Activated effector memory CD4-positive, alpha-beta T cell treated with Interleukin-2 at 50 U/mL for 16 hours (primary cell): ENCODE results near the gene UNC5B.
"Not testable (repeated sequence)": the region's sequence is repeated elsewhere in the genome, so short reads cannot be mapped to it uniquely, and the experiment has no call there.

ENCODE experiments used
- DNase-seq: peaks from one replicate; pipeline ENCODE4 v3.0.0-alpha.2; 2020

UNC5B gene

DNA sequence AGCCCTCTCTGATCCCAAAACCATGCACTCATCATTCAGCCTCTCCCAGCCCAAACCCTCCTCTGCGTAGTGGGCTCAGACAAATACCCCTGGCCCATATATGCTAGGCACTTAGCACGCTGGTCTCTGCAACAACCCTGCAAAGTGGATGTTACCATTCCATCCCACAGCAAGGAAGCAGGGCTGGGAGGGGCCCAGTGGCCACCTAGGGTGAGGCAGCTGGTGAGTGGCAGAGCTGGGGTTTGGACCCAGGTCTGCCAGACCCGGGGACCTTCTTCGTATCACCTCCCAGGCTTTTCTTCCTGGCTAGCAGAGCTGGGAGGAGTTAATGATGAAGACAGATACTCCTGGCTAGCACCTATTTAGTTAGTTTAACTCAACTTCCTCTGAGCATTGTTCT lies 73.6 kb downstream of the UNC5B start:
- no peak for DNase-seq

DNA sequence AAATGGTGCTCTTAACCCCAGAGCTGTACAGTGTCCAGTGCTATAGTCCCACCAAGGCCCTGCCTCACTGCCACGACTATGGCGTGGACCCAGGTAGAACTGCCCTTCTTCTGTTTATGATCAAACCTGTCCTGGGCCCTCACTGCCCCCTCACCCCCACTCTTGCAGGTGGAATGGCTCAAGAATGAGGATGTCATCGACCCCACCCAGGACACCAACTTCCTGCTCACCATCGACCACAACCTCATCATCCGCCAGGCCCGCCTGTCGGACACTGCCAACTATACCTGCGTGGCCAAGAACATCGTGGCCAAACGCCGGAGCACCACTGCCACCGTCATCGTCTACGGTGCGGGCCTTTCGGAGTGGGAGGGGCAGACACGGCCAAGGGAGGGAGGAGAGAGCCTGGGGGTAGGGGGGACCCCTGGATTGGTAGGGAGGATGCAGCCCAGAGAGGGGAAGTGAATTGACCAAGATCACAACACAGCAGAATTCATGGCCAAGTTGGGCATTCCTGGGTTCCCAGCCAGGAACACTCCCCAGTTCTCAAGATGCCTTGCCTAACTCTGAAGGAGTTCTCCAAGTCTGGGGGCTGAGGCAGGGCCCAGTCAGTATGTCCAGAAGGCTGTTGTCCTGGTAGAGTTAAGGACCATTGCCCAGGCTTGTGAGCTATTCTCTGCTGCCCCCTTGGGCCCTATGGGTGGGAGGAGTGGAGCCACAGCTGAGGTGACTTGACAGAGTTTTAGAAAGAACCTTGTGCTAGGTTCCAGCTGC lies 74.3 kb downstream of the UNC5B start:
- DNase-seq = no peak

DNA sequence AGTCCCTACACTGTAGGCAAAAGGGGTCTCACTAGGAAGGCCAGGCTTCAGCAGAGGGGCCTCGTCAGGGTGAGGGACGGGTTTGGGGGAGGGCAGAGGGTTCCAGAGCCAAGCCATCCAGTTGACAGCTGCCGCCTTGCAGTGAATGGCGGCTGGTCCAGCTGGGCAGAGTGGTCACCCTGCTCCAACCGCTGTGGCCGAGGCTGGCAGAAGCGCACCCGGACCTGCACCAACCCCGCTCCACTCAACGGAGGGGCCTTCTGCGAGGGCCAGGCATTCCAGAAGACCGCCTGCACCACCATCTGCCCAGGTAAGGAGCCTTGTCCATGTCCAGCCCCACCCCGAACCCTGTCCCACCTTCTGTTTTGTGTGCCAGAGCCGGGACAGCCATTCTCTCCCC lies 75.1 kb downstream of the UNC5B start:
- DNase-seq = no peak

DNA sequence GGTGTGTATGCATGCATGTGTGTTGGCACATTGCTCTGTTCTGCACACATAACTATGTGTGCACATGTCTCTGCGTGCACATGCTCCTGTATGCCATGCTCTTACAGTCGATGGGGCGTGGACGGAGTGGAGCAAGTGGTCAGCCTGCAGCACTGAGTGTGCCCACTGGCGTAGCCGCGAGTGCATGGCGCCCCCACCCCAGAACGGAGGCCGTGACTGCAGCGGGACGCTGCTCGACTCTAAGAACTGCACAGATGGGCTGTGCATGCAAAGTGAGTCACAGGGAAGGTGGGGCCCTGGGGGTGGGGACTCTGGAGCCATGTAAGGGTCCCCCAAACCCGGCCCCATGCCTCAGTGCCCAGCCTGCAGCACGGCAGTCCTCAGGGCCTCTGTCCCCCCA lies 76.1 kb downstream of the UNC5B start:
- DNase-seq = no peak

DNA sequence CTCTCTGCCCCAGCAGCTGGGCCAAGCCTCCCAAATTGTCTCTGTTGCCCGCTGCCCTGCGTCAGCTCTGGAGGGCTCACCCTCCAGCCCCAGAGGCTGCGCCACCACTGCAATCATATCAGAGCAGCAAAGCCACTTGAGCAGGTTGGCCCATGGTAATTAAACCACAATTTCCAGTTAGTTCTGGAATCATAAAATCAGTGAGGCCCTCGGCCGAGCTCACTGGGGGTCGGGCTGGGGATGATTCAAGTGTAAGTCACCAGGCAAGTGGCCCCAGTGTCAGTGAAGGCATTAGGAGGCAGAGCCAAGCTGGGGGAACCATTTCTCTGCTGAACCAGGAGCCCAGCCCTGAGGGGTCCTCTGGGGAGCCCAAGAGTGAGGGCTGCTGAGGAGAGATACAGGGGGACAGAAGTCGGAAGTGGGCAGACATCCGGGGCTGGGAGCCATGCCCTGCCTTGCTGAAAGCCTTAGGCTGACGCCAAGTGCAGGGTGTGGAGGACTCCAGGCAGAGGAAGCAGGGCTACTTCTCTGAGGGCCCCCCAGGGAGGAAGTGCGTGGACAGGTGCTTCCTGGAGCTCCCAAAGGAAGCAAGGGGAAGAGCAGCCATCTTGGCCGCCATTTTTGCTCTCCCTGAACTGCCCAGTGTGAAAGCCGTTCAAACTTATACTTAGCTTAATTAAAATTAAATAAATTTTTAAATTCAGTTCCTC lies 77.2 kb downstream of the UNC5B start:
- DNase-seq = no peak

DNA sequence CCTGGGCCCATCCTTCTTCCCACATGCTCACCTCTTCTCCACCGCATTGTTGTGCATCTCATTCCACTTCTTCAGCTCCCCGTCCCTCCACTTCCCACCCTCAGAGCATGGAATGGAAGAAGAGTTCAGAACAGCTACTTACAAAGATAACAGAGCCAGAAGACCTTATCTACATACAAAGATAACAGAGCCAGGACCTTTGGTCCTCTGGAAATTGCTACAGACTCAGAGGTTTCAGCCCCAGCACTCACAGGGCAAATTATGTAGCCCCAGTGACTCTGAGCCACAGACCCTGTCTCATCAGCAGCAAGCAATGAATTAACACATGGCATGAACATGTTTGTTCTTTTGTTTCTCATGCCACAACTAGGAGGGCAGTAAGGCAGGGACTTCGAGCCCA lies 78.0 kb downstream of the UNC5B start:
- DNase-seq = no peak

DNA sequence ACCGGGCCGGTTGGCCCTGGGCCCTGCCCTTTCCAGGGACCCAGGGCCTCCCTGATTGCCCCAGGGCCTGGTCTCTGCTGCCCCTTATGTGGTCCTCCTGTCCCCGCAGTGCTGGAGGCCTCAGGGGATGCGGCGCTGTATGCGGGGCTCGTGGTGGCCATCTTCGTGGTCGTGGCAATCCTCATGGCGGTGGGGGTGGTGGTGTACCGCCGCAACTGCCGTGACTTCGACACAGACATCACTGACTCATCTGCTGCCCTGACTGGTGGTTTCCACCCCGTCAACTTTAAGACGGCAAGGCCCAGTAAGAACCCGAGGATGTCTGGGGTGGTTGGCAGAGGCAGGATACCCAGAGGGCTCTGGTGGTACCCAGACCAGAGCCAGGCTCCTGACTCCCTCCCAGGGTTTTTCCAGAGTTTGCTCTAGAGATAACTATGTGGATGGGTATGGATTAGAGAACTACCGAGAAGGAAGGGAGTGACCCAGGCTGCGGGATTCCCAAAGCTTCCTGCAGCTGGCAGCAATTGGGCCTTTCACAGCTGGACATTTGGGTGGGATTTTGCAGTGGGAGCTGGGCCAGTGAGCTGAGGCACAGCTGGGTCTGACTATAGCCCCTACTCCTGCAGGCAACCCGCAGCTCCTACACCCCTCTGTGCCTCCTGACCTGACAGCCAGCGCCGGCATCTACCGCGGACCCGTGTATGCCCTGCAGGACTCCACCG lies 78.6 kb downstream of the UNC5B start:
- no peak for DNase-seq

DNA sequence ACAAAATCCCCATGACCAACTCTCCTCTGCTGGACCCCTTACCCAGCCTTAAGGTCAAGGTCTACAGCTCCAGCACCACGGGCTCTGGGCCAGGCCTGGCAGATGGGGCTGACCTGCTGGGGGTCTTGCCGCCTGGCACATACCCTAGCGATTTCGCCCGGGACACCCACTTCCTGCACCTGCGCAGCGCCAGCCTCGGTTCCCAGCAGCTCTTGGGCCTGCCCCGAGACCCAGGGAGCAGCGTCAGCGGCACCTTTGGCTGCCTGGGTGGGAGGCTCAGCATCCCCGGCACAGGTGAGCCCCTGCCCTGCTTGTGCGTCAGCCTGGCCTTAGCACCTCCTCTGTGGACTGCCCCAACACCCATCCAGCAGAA lies 79.1 kb downstream of the UNC5B start:
- no peak for DNase-seq

DNA sequence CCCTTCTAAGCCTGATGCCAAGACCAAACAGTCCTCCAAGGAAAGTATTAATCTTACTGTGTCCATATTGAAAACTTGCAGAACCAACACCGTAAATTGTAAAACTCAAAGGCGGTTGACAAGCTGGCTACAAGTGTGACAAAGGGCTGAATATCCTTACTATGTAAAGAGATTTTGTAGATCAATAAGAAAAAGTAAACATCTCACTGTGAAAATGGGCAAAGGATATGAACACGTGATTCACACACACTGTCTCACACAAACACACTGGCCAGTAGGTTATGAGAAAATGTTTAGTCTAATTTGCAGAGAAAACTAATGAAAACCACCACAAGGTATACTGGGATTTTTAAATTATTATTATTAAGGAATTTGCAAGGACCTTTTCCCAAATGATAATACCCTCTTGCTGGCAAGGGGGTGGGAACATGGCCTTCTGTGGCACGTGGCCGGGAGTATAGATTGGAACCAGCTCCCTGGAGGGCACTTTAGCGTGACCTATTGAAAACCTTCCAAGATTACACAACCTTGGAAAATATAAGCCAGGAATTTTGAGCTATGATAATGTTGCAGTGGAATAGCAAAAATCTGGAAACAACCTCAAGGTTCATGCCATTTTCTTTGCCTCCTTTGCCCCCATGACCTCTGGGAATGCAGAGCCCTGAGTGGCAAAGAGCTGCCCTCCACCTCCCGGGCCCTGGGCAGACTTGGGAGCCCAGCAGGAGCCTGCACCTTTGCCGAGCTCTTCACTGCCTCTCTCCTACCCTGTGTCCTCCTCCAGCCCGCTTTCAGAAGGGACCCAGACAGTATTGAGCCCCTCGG lies 80.5 kb downstream of the UNC5B start:
- DNase-seq = no peak

DNA sequence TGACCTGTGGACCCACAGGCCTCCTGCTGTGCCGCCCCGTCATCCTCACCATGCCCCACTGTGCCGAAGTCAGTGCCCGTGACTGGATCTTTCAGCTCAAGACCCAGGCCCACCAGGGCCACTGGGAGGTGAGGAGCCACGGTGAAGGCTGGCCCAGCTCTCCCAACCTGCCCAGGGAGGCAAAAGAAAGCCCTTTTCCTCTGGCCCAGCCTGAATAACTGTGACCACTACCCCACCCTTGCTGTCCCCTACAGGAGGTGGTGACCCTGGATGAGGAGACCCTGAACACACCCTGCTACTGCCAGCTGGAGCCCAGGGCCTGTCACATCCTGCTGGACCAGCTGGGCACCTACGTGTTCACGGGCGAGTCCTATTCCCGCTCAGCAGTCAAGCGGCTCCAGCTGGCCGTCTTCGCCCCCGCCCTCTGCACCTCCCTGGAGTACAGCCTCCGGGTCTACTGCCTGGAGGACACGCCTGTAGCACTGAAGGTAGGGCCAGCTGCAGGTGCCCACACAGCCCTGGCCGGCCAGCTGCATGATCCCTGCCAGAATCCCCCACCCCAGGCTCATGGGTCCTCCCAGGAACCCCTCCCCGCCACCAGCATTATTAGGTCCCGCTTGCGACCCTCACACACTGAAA lies 81.2 kb downstream of the UNC5B start:
- no peak for DNase-seq

DNA sequence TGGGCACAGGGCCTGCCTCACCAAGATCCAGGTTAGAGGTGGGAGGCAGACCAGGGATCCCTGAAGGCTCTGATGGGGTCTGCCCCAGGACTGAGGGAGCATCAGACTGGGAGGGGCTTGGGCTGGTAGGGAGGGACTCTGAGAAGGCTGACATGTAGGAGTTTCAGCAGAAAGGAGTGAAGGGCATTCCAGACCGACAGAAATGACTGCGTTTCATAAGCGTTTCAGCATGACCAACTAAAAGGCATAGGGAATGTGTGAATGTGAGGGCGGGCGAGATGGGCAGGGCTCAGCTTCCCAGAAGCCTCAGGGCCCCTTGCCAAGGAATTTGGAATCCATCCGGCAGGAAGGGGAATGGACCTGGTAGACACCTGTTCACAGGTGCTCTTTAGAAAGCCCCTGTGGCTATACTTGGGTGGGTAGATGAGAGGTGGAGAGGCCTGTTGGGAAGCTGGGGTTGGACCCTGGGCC lies 81.8 kb downstream of the UNC5B start:
- no peak for DNase-seq

DNA sequence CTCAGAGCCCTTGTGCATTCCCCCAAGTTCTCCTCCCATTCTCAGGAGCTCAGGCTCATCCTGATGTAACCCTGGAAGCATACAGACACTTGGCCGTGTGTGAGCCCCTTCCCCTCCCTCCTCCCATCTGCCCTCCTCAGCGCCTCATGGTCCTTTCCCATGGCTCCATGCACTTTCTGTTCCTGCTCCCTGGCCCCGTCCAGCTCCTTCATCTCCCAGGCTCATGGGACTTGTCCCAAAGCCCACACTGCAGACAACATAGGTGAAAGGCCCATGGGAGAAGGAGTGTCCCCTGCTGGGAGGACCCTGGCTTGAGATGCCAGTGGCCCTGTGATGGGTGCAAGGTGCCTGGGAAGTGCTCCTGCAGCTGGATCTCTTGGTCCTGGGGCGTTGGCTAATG lies 82.5 kb downstream of the UNC5B start:
- DNase-seq = no peak

DNA sequence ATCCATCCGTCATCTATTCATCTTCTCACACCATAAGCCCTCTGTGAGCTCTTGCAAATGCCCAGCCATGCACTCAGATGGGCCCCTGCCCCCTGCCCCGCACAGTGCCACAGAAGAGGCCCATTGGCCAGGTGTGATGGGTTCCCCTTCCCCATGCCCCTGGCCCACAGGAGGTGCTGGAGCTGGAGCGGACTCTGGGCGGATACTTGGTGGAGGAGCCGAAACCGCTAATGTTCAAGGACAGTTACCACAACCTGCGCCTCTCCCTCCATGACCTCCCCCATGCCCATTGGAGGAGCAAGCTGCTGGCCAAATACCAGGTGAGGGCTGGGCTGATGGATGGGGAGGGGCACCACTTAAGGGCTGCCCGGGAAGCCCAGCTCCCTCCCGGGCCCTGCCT lies 83.3 kb downstream of the UNC5B start:
- no peak for DNase-seq

DNA sequence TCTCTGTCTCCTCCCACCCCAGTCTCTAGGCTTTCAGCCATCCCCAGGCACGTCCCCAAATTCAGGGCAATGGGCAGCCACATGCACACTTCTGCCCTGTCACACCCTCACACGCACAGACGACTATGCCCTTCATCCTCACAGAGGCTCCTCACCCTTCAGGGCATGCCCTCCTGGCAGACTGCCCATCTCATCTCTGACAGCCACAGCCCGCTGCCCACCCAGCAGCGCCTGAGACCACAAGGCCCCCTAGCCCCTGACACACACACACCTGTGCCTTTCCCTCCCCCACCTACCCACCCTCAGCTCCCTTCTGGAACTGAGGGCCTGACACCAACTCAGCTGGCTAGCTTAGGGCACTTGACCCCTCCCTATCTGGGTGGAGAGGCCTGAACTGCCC lies 83.7 kb downstream of the UNC5B start:
- no peak for DNase-seq

DNA sequence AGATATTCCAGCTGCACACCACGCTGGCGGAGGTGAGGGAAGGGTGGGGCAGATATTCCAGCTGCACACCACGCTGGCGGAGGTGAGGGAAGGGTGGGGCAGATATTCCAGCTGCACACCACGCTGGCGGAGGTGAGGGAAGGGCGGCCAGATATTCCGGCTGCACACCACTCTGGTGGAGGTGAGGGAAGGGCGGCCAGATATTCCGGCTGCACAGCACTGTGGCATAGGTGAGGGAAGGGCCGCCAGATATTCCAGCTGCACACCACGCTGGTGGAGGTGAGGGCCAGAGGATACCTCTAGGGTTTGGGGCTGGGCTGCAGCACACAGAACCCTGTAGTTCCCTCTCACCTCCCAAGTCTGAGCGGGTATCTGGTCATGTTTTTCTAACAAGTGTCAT lies 84.4 kb downstream of the UNC5B start:
- not testable (repeated sequence) for DNase-seq

DNA sequence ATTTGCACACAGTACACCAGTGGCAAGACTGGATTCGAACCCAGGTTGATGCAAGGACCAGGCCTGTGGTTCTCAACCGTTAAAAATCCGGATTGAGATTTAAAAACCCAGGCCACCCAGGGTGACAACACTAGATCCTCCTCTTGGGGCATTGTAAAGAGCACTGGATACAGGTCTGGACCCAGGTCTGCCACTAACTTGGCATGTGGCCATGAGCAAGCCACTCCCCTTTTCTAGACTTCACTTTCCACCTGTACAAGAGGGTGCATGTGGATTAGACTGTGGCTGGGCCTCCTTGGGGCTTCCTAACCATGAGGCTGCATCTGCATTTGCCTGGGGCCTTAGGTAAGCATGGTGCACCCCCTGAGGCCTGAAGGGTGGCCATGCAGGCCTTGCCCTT lies 85.0 kb downstream of the UNC5B start:
- DNase-seq = no peak

DNA sequence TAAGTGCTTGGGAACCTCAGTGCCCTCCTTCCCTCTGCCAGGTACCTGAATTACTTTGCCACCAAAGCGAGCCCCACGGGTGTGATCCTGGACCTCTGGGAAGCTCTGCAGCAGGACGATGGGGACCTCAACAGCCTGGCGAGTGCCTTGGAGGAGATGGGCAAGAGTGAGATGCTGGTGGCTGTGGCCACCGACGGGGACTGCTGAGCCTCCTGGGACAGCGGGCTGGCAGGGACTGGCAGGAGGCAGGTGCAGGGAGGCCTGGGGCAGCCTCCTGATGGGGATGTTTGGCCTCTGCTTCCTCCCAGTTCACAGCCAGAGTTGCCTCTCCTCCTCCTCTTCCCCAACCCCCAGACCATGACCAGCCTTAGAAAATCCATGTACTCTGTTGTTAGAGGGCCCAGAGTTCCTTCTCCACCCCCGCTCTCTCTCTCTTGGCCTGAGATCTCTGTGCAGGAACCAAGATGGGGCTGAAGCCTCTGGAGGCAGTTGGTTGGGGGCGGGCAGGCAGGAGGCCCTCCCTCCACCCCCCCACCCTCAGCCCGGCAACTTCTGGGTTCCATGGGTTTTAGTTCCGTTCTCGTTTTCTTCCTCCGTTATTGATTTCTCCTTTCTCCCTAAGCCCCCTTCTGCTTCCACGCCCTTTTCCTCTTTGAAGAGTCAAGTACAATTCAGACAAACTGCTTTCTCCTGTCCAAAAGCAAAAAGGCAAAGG lies 86.9 kb downstream of the UNC5B start:
- DNase-seq = no peak

DNA sequence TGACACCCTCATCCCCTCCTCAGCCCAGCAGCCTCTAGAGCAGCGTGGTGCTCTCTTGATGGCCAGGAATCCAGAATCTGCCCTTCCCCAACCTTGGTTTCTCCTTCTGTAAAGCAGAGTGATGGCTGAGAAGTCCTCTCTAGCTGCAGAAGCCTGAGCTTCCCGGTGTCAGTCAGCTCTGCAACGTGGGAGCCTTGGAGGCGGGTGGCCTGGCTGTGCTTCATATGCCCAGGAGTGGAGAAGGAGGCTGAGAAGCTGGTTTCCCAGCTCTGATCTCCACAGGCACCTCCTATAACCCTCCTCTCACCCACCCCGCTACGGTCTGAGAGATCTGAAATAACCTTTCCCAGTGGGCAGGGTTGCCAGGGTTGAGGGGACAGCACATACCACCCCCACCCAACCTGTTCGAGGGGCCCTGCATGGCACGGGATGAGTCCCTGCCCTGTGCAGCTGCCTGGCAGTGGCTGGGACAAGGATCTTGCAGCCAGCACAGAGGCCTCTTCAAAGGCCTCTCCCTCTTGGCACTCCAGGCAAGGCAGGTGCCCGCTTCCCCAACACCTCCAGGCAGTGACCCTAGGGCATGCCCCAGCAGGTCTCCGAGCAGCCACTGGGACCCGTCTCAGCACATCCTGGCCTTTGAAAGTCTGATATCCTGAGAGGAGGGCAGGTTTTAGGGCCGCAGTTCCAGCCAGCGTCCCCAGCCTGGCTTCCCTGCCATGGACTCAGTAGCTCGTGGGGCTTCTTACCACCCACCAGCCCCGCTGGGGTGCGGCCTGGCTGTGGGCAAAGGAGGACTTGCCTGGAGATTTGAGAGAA lies 88.4 kb downstream of the UNC5B start:
- no peak for DNase-seq

DNA sequence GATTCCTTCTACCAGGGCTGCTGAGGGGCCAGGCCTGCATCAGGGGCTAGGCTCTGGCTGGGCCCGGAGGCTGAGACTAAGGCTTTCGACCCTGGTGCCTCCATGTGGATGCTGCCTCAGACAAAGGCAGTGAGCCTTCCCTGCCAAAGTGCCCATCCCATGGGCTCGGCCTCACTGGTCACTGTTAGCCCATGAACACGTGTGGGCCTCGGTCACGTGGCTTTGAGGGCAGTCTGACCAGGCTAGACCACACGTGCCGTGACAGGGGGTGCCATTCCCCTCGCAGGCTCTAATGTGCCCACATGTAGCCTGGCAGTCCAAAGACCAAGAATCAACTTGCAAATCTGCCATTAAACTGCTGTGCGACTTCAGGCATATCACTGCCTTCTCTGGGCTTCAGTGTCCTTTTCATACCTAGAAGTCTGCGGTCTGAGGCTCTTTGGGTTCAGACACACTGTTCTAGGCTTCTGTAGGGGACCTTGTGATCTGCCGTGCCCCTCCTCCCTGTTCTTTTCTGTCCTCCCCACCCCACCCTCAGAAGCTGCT lies 89.1 kb downstream of the UNC5B start:
- no peak for DNase-seq

DNA sequence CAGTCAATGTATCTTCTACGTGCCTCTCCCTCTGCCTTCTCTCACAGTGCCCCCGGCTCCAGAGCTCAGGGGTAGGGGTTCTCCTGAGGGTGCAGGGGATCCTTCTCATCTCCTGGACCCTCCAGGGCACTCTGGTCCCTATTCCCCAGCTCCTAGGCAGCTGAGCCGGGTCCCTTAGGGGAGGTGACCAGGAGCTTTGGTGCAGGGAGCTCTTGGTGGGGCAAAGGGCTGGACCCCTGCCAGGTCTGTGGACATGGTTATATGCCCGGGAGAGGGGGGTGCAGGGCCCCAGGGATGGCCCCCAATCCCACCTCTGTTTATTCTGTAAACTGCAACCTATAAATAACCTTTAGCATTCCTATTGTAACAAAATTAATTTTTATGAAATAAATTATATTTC lies 90.1 kb downstream of the UNC5B start:
- no peak for DNase-seq
